GM23248 (cell line): ENCODE results near the gene EPN3. TPM values are rescaled to one million over a fixed set of nuclear protein-coding genes. Genes with fewer than 3 reads are reported as not detected.

ENCODE experiments used
- DNase-seq: peaks from one replicate; pipeline ENCODE4 v3.0.0-alpha.2; 2015
- H2AFZ ChIP-seq: fragments of 200-600 bp; sonication (generic); 2 replicates; pipeline ENCODE4 v1.6.1; 2016; ENCODE audit warnings: antibody characterized with exemption
- H3F3A ChIP-seq: fragments of 200-600 bp; sonication (generic); 2 replicates; pipeline ENCODE4 v1.6.1; 2016; ENCODE audit warnings: mild to moderate bottlenecking, antibody characterized with exemption, mixed run types; ENCODE audit not compliant: insufficient read depth
- H3K27ac ChIP-seq: fragments of 200-600 bp; sonication (generic); 2 replicates; pipeline ENCODE4 v1.5.1; 2016; ENCODE audit warnings: mild to moderate bottlenecking
- H3K27me3 ChIP-seq: fragments of 200-600 bp; sonication (generic); replicated peaks from 2 replicates; pipeline ENCODE4 v1.6.1; 2016; ENCODE audit warnings: mild to moderate bottlenecking; ENCODE audit not compliant: insufficient read depth
- H3K36me3 ChIP-seq: fragments of 200-600 bp; sonication (generic); 2 replicates; pipeline ENCODE4 v1.6.1; 2016; ENCODE audit warnings: low read depth, mild to moderate bottlenecking
- H3K4me1 ChIP-seq: fragments of 200-600 bp; sonication (generic); 2 replicates; pipeline ENCODE4 v1.6.1; 2016; ENCODE audit warnings: mild to moderate bottlenecking; ENCODE audit not compliant: insufficient read depth
- H3K4me2 ChIP-seq: fragments of 200-600 bp; sonication (generic); one replicate; pipeline ENCODE4 v1.6.1; 2016; ENCODE audit warnings: mild to moderate bottlenecking; ENCODE audit not compliant: unreplicated experiment
- H3K4me3 ChIP-seq: fragments of 200-600 bp; sonication (generic); 2 replicates; pipeline ENCODE4 v1.5.1; 2016; ENCODE audit warnings: mild to moderate bottlenecking
- H3K79me2 ChIP-seq: fragments of 200-600 bp; sonication (generic); 2 replicates; pipeline ENCODE4 v1.6.1; 2016; ENCODE audit warnings: mild to moderate bottlenecking; ENCODE audit not compliant: insufficient read depth
- H3K9ac ChIP-seq: fragments of 200-600 bp; sonication (generic); 2 replicates; pipeline ENCODE4 v1.6.1; 2016; ENCODE audit warnings: mild to moderate bottlenecking
- H3K9me2 ChIP-seq: fragments of 200-600 bp; sonication (generic); 2 replicates; pipeline ENCODE4 v1.6.1; 2016; ENCODE audit warnings: mixed run types, mild to moderate bottlenecking, moderate library complexity; ENCODE audit not compliant: insufficient read depth
- H3K9me3 ChIP-seq: fragments of 200-600 bp; sonication (generic); one replicate; pipeline ENCODE4 v1.6.1; 2017; ENCODE audit warnings: low read depth
- H4K20me1 ChIP-seq: fragments of 200-600 bp; sonication (generic); 2 replicates; pipeline ENCODE4 v1.6.0; 2016; ENCODE audit not compliant: insufficient read depth
- EZH2 ChIP-seq: fragments of 200-600 bp; sonication (generic); IDR thresholded peaks from 2 replicates; pipeline ENCODE4 v1.6.1; 2018; ENCODE audit warnings: antibody characterized with exemption, mild to moderate bottlenecking; ENCODE audit not compliant: insufficient read depth, poor library complexity, severe bottlenecking
- EZH2phosphoT487 ChIP-seq: fragments of 200-600 bp; sonication (generic); IDR thresholded peaks from 2 replicates; pipeline ENCODE4 v1.6.1; 2018; ENCODE audit warnings: antibody characterized with exemption, moderate library complexity, mild to moderate bottlenecking, low read depth; ENCODE audit not compliant: insufficient read depth
- WGBS, 2 experiments: methylation state at CpG; one replicate each; pipeline ENCODE4 v1.1.6; 2015 to 2017; ENCODE audit warnings: low lambda C conversion rate in 2 of 2, low coverage in 1 of 2; ENCODE audit errors: missing lambda C conversion rate in 2 of 2; 5-methylcytosine and 5-hydroxymethylcytosine counted together
- in situ Hi-C: fragments of 300-500 bp; cut with MboI; formaldehyde crosslinking; loops from 2 replicates; pipeline ENCODE4 v1.15.0; 2020
- polyA plus RNA-seq: library from polyadenylated mRNA; unstranded; fragments of >200 nt; fragmentation: Nextera tagmentation; extraction: Ambion mirVana; gene quantifications from 2 replicates; pipeline ENCODE4 v1.2.1, GENCODE V29; 2016
- total RNA-seq: library from RNA; depleted of rRNA; stranded (reverse); fragments of >200 nt; shearing (Covaris generic); gene quantifications from 2 replicates; pipeline ENCODE4 v1.2.3, GENCODE V29; 2014

EPN3 gene
- total and polyA plus RNA-seq, 2 experiments from 2014 or later = not detected

DNA sequence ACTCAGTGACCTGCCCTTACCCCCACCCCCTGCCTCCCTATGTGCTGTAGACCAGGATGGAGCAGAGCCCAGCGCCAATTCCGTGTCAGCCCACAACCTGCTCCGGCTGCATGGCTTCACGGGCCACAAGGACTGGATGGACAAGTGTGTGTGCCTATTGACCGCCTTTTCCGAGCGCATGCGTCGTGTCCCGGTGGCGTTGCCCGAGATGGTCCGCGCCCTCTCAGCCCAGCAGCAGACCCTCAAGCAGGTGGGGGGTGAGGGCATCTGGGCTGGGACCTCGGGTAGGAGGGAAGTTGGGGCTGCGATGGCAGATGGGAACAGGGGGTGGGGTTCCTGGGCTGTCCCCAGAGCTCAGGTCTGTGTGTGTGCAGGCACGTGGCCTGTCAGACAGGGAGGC is 21.7 kb downstream of the EPN3 start:
- Histone ChIP-seq H3K9me3 (no peaks in the 10 kb centered on the region), H3K4me2 (no peak overlapping the region), H3K27me3 (no peaks in the 10 kb centered on the region), H2AFZ (no peak overlapping the region), H3K79me2 (no peaks in the 10 kb centered on the region), H4K20me1 (no peaks in the 10 kb centered on the region), H3K9ac (no peak overlapping the region), H3K9me2 (no peaks in the 10 kb centered on the region), H3K36me3 (no peaks in the 10 kb centered on the region), H3K4me1 (no peaks in the 10 kb centered on the region), H3F3A (peaks cover 7% of the 10 kb centered on the region), H3K27ac (no peak overlapping the region), H3K4me3 (no peak overlapping the region)
- in situ Hi-C loops = no loop called here
- 93 to 94% methylated on average over 17 of the region's 17 CpGs for WGBS, 2 experiments
- no peak for DNase-seq
- TF ChIP-seq EZH2phosphoT487 (no peak), EZH2 (no peak)

DNA sequence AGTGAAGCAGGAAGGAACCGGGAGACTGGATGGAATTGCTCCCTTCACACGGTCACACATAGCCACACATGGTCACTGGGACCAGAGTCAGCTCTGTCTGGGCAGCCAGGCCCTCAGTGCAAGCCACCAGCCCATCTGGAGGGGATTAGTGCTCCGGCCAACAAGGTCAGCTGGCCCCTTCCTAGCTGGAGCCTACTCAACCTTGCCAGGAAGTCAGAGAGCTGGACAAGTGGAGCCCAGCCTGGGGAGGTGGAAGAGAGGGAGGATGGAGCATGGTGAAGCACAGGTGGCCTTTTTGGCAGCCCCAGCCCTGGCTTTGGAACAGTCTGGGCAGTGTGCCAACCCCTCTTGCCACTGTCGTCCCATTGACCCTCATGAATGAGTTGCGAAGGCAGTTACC is 24.3 kb downstream of the EPN3 start:
- in situ Hi-C loops = no loop called here
- H3K36me3 ChIP-seq = no peaks in the 10 kb centered on the region
- H3K27me3 ChIP-seq = no peaks in the 10 kb centered on the region; the same call in 1 of the 2 replicates
- H3K4me3 ChIP-seq = no peak overlapping the region
- H3K9me2 ChIP-seq = no peaks in the 10 kb centered on the region
- H4K20me1 ChIP-seq = no peaks in the 10 kb centered on the region
- H3K4me2 ChIP-seq = no peak overlapping the region
- no peak for DNase-seq
- H3K27ac ChIP-seq = no peak overlapping the region
- no peaks in the 10 kb centered on the region for H3K9me3 ChIP-seq
- H3K79me2 ChIP-seq = no peaks in the 10 kb centered on the region
- WGBS, 2 experiments = 35 to 47% methylated on average over 5 of the region's 5 CpGs
- H2AFZ ChIP-seq = no peak overlapping the region
- H3K9ac ChIP-seq = no peak overlapping the region
- TF ChIP-seq EZH2 = no peak
- no peak for TF ChIP-seq EZH2phosphoT487
- H3K4me1 ChIP-seq = peaks cover 5% of the 10 kb centered on the region; the same call in 1 of the 2 replicates
- H3F3A ChIP-seq = peaks cover 7% of the 10 kb centered on the region

DNA sequence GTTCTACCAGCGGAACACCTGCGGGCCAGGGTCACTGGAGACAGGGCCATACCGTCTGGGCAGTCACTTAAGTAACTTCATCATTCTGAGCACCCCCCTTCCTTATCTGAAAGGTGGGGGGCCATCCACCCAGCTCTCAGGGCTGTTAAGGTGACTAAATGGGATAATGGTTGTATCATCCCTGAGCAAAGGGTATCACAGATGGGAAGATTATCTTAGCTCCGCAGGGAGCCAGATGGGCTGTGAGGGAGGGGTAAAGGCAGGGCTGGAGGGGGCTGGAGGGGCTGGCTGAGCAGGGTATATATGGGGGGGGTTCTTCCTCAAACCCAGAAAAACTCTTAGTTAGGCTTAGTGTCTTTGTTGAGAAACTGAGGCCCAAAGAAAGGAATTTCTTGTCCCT is 25.1 kb downstream of the EPN3 start:
- Histone ChIP-seq H3K4me2 (no peak overlapping the region), H3K27me3 (peaks cover 5% of the 10 kb centered on the region), H3K9ac (no peak overlapping the region), H3K9me2 (no peaks in the 10 kb centered on the region), H3K27ac (no peak overlapping the region), H2AFZ (no peak overlapping the region), H3K4me1 (peaks cover 5% of the 10 kb centered on the region; the same call in 1 of the 2 replicates), H3K4me3 (no peak overlapping the region), H3K79me2 (no peaks in the 10 kb centered on the region), H3K9me3 (no peaks in the 10 kb centered on the region), H3F3A (peaks cover 7% of the 10 kb centered on the region), H4K20me1 (no peaks in the 10 kb centered on the region), H3K36me3 (no peaks in the 10 kb centered on the region)
- WGBS, 2 experiments = 95 to 97% methylated on average over 4 of the region's 4 CpGs
- no peak for DNase-seq
- in situ Hi-C loops = no loop called here
- TF ChIP-seq EZH2 (no peak), EZH2phosphoT487 (no peak)

DNA sequence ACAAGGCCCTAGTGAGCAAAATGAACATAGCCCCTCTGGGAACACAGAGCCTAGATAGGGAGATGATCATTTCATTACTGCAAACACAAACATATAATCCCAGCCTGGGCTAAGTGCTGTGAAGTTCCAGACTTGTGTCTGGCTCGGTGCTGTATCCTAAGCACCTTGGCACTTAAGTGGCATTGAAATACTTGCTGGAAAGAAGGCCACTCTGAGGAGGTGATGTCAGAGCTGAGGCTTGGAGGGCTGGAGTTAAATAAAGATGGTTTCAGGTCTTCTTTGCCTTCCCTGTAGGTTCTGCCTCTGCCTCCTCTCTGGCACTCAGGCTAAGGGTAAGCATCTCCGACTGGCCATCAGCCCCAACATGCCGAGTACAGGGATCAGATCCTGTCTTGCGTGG is 25.6 kb downstream of the EPN3 start:
- Histone ChIP-seq H3K9me2 (no peaks in the 10 kb centered on the region), H3K79me2 (no peaks in the 10 kb centered on the region), H3K4me3 (no peak overlapping the region), H3K9ac (no peak overlapping the region), H3K9me3 (no peaks in the 10 kb centered on the region), H3K4me2 (no peak overlapping the region), H3K27ac (no peak overlapping the region), H3K27me3 (peaks cover 6% of the 10 kb centered on the region), H4K20me1 (no peaks in the 10 kb centered on the region), H3K36me3 (no peaks in the 10 kb centered on the region), H2AFZ (no peak overlapping the region), H3K4me1 (peaks cover 5% of the 10 kb centered on the region; the same call in 1 of the 2 replicates), H3F3A (peaks cover 7% of the 10 kb centered on the region)
- no peak for DNase-seq
- TF ChIP-seq EZH2phosphoT487 (no peak), EZH2 (no peak)
- in situ Hi-C loops = no loop called here
- WGBS, 2 experiments = 71 to 77% methylated on average over 4 of the region's 4 CpGs

DNA sequence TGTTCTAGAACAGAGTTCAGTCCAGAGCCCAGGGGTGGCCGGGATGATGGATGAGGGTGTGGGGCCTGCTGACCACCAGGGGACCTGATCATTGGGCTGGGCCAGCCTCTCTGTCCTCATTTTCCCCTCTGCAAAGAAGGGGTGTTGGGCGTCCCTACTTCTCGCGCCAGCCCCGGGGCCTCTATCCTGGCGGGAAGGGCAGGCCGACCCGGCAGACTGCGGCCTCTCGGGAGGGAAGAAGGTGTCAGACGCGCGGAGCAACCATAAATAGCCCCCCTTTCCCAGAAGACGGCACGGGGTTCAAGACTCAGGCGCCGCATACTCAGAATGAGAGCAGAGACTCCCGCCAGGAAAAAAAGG is 26.0 kb downstream of the EPN3 start:
- H3K4me1 ChIP-seq = peaks cover 5% of the 10 kb centered on the region; the same call in 1 of the 2 replicates
- peaks cover 7% of the 10 kb centered on the region for H3F3A ChIP-seq
- no peak overlapping the region for H3K4me3 ChIP-seq
- 75 to 79% methylated on average over 18 of the region's 18 CpGs for WGBS, 2 experiments
- TF ChIP-seq EZH2phosphoT487 (no peak), EZH2 (no peak)
- H3K9ac ChIP-seq = no peak overlapping the region
- no peaks in the 10 kb centered on the region for H3K9me2 ChIP-seq
- no peak overlapping the region for H3K4me2 ChIP-seq
- no peaks in the 10 kb centered on the region for H3K36me3 ChIP-seq
- no peaks in the 10 kb centered on the region for H3K9me3 ChIP-seq
- in situ Hi-C loops = no loop called here
- H3K27ac ChIP-seq = no peak overlapping the region
- no peaks in the 10 kb centered on the region for H3K79me2 ChIP-seq
- H3K27me3 ChIP-seq = peaks cover 6% of the 10 kb centered on the region
- no peak overlapping the region for H2AFZ ChIP-seq
- no peak for DNase-seq
- no peaks in the 10 kb centered on the region for H4K20me1 ChIP-seq
